ENCODE measurements around the gene ATAD2B.

Gene ATAD2B

GRCh38 chr2:23900133-23900532, 26.8 kb downstream of the ATAD2B start:
- H3K4me3 ChIP-seq (ENCODE audit: low read depth, low read length), result no peak overlapping the region
- TF ChIP-seq CTCF (IDR thresholded peaks at IDR 0.05; ENCODE audit: low read depth, low read length), result no peak

GRCh38 chr2:23871206-23871605, 55.7 kb downstream of the ATAD2B start:
- TF ChIP-seq CTCF (IDR thresholded peaks at IDR 0.05; ENCODE audit: low read depth, low read length), result no peak
- no peak overlapping the region for H3K4me3 ChIP-seq (ENCODE audit: low read depth, low read length)

- no peak overlapping the region for H3K4me3 ChIP-seq (ENCODE audit: low read depth, low read length)
- TF ChIP-seq CTCF (IDR thresholded peaks at IDR 0.05; ENCODE audit: low read depth, low read length), result no peak
These were observed 59.5 kb downstream of the ATAD2B start for GRCh38 chr2:23867449-23867848.

GRCh38 chr2:23862716-23863426, 64.1 kb downstream of the ATAD2B start:
- no peak for TF ChIP-seq CTCF (IDR thresholded peaks at IDR 0.05; ENCODE audit: low read depth, low read length)
- no peak overlapping the region for H3K4me3 ChIP-seq (ENCODE audit: low read depth, low read length)

GRCh38 chr2:23861952-23862351, 65.0 kb downstream of the ATAD2B start:
- no peak for TF ChIP-seq CTCF (IDR thresholded peaks at IDR 0.05; ENCODE audit: low read depth, low read length)
- no peak overlapping the region for H3K4me3 ChIP-seq (ENCODE audit: low read depth, low read length)

- TF ChIP-seq CTCF (IDR thresholded peaks at IDR 0.05; ENCODE audit: low read depth, low read length), result no peak
- H3K4me3 ChIP-seq (ENCODE audit: low read depth, low read length), result no peak overlapping the region
These were observed 66.9 kb downstream of the ATAD2B start for GRCh38 chr2:23859983-23860382.

GRCh38 chr2:23859234-23859633, 67.7 kb downstream of the ATAD2B start:
- no peak for TF ChIP-seq CTCF (IDR thresholded peaks at IDR 0.05; ENCODE audit: low read depth, low read length)
- H3K4me3 ChIP-seq (ENCODE audit: low read depth, low read length), result no peak overlapping the region

Measured in WI38 (cell line).